IPS-11a (cell line): ENCODE measurements around the gene NF2.

Source experiments
- H3K4me3 ChIP-seq: one replicate; pipeline ENCODE4 v1.5.1; 2013; ENCODE audit warnings: low read depth, low read length, control low read depth

The NF2 gene

DNA sequence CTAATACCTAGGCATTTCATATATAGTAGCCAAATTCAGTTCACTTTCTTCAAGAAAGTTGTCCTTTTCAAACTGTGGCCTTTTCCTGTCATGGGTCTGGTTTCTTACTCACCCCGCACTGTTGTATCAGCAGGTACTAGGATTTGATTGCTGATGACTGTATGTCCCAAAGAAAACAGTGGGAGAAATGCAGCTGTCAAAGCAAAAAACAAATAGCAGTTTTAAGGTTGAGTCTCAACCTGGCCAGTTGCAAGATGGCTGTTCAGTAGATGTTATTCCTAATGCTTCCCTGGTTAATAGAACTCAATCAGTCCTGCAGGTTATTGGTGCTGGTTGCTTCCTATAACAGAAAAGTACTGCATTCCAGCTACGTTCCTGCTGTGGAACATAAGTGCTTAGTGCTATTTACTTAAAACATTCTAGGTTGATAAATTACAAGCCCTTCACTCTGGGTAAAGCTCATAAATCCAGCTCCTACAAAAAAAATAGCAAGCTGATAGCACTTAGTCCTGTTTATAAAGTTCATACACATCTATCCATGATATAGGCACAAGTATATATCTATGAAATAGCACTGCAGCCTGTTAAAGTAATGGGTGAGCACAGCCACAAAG lies 26.6 kb downstream of the NF2 start:
- H3K4me3 ChIP-seq = no peak overlapping the region

DNA sequence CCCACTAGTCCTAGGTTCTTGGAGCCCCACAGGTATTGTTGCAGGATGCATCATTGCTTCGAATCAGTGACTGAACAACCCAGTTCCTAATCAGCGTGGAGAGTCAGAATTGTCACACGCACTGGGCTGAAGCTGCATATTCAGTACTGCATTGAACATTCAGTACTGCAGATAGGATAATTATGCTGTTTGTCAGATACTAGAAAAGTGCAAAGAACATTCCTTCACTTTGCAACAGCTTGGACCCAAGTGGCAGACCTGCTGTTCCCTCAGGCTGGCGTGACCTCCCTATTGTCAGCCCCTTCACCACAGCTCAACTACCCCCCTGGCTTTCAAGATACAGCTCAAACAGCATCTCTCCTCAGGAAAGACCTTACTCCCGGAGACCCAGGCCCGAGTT lies 27.6 kb downstream of the NF2 start:
- no peak overlapping the region for H3K4me3 ChIP-seq

DNA sequence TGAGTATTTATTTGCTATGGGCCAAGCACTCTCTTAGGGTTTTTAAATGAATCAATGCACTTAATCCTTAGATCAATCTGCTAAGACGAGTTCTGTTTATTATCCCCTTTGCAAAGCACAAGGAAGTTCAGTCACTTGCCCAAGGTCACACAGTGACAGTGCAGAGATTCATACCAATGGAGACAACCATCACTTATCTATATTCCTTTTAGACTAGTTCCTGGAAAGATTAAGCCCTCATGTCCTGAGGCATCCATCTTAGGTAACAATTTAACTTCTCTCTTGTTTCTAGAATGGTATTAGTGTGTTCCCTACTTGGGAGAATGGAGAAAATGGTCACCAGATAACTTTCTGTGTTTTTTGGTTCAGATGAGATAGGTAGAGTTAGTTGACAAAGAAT lies 28.3 kb downstream of the NF2 start:
- H3K4me3 ChIP-seq = no peak overlapping the region

DNA sequence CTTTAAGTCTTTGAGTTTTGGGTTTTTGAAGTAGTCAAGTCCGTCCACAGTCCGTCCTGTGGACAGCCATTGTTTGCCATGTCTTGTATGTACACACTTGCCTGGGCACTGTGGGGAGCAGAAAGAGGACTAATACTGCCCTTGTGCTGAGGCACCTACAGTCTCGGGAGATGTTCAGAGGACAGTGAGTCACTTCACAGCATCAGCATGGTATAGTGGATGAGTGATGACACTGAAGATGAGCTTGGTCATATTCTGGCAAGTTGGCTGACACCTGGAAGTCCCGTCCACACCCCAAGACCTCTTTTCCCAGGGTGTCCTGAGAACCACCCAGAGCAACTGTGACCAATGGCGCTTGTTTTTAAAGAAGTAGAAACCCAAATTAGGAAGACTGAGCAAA lies 29.2 kb downstream of the NF2 start:
- H3K4me3 ChIP-seq = no peak overlapping the region

DNA sequence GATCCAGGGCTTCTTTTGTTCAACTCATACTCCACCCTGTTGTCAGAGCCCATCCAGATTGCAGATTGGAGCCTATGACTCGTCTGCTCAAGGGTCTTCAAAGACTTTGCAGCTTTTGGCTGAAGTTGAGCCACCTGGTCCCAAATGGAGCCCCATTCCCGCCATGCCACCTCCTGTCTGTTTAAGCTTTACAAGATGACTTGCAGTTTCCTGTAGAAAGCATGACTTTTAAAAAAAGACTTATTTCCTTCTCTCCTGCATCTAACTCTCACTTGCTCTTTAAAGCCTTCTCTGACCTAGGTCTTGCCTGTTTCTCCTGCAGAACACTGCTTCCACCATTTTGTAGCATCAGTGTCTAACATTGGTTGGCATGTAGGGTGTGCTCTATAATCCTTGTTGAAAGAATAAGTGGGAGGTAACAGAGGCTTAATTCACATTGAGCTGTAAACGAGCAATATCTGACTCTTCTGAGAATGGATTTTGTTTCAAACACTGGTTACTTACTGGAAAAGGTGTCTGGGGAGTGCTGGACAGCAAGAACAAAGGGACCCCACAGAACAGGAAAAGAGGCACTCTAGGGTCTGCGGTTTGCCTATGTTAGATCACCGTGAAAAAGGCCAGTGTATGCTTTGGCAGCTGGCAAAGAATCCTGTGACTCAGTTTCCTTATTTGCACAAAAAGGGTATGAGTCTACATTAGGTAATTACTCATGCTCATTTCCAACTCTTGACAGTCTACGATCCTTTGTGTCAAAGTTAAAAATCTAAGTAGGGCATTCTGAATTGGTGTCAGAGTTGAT lies 30.3 kb downstream of the NF2 start:
- no peak overlapping the region for H3K4me3 ChIP-seq

DNA sequence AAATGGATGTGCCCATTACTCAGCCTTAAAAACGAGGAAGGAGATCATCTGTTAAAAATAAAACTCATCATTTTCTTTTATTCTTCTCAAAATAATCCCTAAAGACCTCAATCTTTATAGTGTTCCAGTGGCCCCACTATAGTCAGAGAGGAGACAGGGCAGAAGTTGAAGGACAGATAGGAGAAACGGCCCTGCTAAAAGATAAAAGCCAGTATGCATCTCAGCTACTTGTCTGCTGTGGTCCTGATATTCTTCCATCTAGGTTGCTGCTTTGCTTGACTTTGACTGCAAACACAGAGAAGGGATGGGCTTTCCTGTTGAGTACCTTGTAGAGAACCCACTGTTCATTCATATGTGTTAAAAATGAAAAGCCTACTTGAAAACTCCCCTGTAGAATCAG lies 31.4 kb downstream of the NF2 start:
- no peak overlapping the region for H3K4me3 ChIP-seq

DNA sequence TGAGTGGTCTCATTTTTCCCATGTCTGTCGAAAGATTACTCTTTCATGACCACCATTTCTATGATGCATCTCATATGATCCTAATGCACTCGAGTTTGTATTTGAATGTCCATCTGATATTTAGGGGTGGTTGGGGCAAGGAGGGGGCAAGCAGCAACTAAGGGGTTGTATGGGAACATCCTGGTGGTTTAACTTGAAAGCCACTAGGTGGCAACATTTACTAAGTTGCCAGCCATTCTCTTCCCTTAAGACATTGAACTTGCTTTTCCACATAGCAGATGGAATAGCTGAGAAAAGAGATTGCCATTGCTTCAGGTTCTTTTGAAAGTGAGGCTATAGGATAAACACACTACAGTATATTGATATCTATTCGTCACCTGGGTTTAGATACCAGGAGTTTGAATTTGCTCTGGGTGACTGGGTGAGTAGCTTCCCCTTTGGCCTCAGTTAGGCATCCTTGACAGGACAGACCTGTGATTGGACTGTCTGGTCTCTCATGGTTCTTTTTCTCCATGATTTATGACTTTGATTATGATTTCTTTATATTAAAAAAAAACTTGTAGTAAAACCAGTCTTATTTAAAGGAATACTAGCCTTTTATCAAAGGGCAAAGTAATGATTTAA lies 32.4 kb downstream of the NF2 start:
- no peak overlapping the region for H3K4me3 ChIP-seq

DNA sequence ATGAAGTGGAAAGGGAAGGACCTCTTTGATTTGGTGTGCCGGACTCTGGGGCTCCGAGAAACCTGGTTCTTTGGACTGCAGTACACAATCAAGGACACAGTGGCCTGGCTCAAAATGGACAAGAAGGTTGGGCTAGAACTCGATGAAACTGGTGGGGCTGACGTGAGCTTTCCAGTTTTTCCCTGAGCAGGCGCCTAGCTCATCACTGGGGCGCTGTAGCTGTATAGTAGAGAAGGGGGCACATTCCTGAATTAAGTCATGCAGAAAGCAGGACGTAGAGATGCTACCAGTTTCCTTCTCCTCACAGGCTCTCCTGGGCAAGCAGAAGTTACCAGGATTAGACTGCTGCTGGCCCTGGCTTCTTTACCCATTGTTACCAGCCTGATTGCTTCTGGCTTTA lies 33.3 kb downstream of the NF2 start:
- no peak overlapping the region for H3K4me3 ChIP-seq

DNA sequence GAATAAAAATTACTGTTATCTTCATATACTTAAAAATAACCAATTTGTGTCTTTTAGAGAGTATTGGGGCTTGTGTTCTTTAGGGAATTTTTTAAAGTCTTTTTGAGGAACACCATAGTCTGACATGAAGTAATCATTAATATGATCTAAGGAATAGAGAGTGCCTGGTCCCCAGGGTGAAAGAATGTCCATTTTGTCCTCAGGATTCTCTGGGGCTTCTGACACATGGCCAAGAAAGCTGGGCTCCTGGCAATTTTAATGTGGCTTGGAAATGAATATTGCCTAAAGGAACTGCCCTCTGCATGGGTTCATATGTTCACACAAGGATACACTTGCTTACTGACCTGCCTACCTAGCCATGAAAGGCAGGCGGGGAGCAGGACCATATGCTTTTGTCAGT lies 33.7 kb downstream of the NF2 start:
- H3K4me3 ChIP-seq = no peak overlapping the region

DNA sequence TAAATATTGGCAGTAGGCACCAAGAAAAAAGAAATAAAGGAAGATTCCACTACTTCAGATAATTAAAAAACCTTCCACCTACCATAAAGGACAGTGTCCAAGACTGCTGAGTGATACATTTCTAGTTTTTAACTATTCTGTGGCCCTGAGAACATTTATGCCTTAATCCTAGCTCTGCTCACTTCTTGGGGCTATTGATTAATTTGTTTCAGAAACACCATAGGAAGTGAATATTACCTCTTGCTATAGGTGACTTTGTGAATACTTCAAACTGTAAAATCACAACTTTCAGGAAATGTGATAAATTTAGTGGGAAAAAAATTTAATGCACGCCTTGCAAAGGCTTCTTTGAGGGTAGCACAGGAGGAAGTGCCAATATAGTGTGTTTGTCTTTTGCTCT lies 35.2 kb downstream of the NF2 start:
- no peak overlapping the region for H3K4me3 ChIP-seq

DNA sequence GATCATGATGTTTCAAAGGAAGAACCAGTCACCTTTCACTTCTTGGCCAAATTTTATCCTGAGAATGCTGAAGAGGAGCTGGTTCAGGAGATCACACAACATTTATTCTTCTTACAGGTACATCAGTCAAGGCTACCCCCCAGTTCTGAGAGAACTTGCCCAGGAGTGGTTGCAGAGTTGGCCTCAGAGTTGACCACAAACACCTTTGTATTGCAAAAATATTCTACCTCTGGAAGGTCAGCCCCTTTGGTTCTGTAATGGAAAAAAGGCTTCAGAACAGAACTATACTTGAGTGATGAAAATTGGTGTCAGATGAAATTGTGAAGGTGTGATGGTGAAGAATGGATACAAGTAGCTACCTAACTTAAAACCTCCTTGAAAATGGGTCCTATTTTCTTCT lies 35.7 kb downstream of the NF2 start:
- H3K4me3 ChIP-seq = no peak overlapping the region

DNA sequence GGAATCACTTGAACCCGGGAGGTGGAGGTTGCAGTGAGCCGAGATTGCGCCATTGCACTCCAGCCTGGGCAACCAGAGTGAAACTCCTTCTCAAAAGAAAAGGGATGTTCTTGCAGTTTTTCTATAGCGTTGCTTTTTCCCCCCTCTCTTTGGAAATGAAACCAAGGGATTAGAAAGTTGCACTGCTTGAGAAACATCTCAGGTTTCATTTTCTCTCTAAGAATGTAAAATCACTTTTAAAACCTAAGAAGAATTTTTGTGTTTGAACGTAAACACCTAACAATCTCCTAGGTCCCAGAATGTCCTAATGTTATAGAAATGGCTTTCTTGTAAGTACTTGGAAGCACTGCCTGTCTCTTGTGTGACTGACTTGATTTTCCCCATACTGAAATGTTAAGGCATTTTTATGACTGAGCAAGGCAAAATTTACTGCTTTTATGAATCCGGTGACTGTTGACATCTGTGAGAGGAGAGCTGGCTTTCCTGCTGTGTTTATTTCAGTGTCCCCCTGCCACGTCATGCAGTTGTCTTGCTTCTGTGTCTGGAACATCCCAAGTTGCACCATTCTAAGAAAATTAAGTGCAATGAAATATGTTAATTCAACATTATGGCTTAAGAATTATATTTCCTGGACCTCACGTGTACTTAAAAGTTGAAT lies 37.7 kb downstream of the NF2 start:
- no peak overlapping the region for H3K4me3 ChIP-seq

DNA sequence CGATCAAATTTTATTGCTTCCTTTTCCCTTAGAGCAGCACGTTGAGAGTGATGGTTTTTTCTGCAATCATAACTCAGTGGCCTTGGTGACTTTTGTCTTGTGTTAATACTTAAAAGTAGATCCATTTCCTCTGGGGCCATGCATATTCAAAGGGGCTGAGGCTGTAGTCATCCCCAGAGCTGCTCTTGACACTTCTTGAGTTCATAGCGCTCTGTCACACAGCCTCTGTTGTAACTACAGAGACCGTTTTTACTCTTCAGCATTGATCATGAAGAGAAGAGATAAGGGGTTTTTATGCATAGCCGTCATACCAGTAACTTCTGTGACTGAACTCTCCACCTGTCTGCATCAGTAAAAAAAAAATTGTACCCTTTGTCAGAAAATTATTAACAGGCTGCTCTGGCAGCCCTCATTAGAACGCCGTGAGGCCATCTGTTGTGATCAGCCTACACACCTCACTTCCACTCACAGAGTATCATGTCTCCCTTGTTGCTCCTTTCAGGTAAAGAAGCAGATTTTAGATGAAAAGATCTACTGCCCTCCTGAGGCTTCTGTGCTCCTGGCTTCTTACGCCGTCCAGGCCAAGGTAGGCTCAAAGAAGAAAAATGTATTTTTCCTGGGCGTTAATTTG lies 38.4 kb downstream of the NF2 start:
- H3K4me3 ChIP-seq = no peak overlapping the region

DNA sequence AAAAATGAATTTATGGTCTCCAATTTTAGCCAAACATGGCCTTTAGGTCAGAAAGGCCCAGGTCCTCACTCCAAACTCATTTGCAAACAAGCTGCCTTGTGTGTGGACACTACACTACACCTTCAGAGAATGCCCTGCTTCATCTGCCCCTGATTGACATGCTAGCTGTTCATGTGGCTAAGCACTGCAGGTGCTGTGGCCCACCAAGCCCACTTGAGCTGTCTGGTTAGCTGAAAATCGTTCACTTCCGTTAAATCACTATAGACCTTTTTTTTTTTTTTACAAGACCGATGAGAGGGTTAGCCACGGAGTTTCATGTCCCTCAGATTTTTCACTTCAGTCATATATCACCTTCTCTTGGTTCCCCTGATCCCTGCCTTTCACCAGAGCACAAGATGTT lies 39.3 kb downstream of the NF2 start:
- H3K4me3 ChIP-seq = no peak overlapping the region

DNA sequence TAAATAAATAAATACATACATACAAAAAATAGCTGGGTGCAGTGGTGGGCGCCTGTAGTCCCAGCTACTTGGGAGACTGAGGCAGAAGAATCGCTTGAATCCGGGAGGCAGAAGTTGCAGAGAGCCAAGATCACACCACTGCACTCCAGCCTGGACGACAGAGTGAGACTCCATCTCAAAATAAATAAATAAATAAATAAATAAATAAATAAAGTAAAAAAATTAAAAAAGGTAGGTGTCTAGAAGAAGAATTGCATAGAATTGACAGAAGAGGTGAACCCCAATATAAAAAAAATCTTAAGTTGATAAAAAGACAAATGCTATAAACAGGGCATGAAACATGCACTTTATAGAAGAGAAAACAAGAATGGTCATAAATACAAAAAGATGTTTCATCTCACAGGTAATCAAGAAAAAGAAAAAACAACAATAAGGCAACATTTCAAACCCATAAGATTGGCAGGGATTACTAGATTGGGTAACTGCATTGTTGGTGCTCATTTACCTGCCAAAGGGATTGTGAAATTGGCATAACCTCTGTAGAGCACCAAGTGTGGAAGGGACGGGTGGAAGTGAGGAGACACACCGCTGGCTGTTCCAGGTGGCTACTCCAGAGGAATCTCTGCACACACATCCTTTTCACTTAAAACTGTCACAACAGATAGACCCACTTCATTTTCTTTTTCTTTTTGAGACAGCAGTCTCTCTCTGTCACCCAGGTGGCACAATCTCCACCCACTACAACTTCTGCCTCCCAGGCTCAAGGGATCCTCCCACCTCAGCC lies 44.7 kb downstream of the NF2 start:
- H3K4me3 ChIP-seq = no peak overlapping the region

DNA sequence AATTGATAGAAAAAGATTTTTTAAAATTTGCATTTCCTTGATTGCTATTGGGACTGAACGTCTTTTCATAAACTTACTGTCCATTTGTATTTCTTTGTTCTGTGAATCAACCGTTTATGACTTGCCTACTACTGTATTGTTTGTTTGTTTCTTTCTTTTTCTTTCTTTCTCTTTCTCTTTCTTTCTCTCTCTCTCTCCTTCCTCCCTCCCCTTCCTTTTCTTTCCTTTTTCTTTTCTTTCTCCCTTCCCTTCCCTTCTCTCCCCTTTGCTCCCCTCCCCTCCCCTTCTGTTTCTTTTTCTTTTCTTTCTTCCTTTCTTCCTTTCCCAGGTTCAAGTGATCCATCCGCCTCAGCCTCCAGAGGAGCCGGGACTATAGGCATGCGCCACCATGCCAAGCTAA lies 46.9 kb downstream of the NF2 start:
- no peak overlapping the region for H3K4me3 ChIP-seq

DNA sequence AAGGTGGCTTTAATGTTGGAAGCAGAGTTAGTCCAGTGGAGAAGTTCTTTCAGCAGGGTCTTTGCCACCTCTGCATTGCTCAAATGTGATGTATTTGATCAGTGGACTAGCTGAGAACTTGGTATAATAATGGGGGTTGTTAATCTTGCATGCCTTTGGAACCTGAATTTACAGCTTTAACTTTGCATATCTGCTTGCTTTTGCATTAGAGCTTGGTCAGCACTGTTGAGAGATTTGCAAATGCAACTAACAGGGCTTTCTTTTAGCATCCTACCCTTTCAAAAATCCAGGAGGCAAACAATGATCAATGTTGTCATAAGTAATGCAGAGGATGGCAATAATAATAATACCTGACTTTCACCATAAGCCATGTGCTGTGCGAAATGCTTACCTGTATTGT lies 48.2 kb downstream of the NF2 start:
- no peak overlapping the region for H3K4me3 ChIP-seq

DNA sequence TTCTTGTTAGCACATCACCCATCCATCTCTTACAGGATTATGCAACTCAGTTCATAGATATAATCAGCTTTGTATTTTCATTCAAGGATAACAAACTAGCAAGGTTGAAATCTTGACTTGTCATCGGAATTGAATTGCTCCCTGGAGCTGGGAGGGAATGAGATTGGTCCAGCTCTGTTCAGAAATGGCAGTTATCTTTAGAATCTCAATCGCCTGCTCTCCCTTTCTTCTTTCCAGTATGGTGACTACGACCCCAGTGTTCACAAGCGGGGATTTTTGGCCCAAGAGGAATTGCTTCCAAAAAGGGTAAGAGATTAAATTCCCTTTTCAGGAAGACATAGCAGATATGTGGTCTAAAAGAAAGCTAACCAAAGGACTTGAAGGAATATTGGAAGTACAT lies 51.0 kb downstream of the NF2 start:
- H3K4me3 ChIP-seq = no peak overlapping the region

DNA sequence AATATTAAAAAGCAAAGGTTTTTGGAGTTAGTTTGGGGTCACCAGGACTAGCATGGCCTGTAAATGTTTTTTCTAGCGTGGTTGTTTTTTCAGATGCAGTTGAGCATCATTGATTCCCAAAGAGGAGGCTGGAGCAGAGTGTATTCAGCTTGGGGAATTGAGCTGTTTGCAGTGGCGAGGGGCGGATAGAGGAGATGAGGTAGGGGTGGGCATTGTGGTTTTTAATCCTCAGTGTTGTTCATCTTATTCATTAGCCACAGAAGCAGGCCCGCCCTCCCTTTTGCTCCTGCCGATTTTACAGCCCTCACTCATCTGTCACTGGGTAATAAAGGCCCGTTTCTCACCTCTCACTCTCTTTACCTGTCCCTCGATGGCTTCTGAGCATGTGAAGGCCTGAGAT lies 51.4 kb downstream of the NF2 start:
- no peak overlapping the region for H3K4me3 ChIP-seq

DNA sequence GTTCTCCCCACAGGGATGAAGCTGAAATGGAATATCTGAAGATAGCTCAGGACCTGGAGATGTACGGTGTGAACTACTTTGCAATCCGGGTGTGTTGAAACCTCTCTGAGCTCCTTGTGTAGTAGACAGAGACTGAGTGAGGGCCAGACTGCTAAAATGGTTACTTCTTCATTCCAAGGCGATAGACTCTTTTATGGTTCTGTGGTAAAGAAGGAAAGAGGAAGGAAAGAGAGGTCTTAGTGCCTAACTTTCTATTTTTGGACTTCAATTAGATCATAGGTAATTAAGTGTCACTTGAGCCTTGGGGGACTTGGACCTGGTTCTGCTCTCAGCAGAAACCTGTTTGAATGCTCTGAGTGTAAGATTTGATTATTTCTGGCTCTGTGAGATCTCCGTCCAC lies 54.7 kb downstream of the NF2 start:
- no peak overlapping the region for H3K4me3 ChIP-seq

DNA sequence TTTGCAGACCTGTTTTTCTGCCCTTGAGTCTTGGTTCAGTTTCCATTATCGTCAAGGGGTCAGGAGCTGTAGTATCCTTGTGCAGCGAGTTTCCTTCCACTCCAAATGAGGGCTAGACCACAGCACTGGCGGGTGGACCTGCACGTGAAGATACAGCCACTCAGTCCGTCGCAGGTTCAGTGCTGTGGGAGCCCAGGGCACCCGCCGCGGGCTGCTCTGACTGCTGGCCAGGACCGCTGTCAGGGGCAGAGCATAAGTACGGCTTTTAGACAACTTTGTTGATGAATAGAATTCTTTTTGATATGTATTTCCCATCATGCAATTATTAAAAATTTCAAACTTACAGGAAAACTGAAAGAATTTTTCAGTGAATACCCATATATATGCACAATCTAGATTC lies 56.6 kb downstream of the NF2 start:
- no peak overlapping the region for H3K4me3 ChIP-seq
